GM12878 (cell line): ENCODE results near the gene YIPF5. TPM values are rescaled to one million over a fixed set of nuclear protein-coding genes. Genes with fewer than 3 reads are reported as not detected.

Experiments
- ATAC-seq: fragments of 200-7000 bp; cut with Tn5 transposase; 3 replicates; pipeline ENCODE4 v1.9.1; 2020; ENCODE audit warnings: mild to moderate bottlenecking, moderate library complexity
- BruUV-seq: library from RNA; stranded (reverse); fragments of 400-500 nt; replicated peaks from 2 replicates; lab custom pipeline; 2021; lab: Mats Ljungman, UMichigan
- CTCF ChIA-PET: fragments of 300-600 bp; sonication (Branson Sonifier 250); formaldehyde crosslinking; extraction: SDS; loops from one replicate; lab custom pipeline; 2021; ENCODE audit warnings: inconsistent platforms; lab: Yijun Ruan, JAX
- POLR2A ChIA-PET: fragments of 350-600 bp; formaldehyde crosslinking; extraction: SDS; loops from one replicate; lab custom pipeline; 2021; ENCODE audit warnings: inconsistent platforms; lab: Charles Lee
- RAD21 ChIA-PET: fragments of 300-600 bp; sonication (Branson Sonifier 250); formaldehyde crosslinking; loops from one replicate; lab custom pipeline; 2023; ENCODE audit warnings: antibody characterized with exemption; ENCODE audit not compliant: unreplicated experiment; lab: Charles Lee
- SMC1A ChIA-PET: fragments of 300-600 bp; sonication (Branson Sonifier 250); formaldehyde crosslinking; loops from one replicate; lab custom pipeline; 2023; ENCODE audit not compliant: unreplicated experiment, uncharacterized antibody; lab: Charles Lee
- DNase-seq: peaks from one replicate; pipeline ENCODE4 v3.0.0-alpha.2; 2011; ENCODE audit warnings: low read depth, low spot score
- FAIRE-seq: peaks from 3 replicates; lab custom pipeline; 2011; peaks lifted over from hg19 to GRCh38; lab: Jason Lieb, UNC
- H2AFZ ChIP-seq: 2 replicates; pipeline ENCODE4 v1.6.0; 2011; ENCODE audit warnings: low read depth, low read length, control low read depth; ENCODE audit not compliant: control insufficient read depth
- H3K27ac ChIP-seq: 2 replicates; pipeline ENCODE4 v1.5.1; 2011; ENCODE audit warnings: control low read depth; ENCODE audit not compliant: control insufficient read depth, insufficient read depth
- H3K27me3 ChIP-seq, 2 experiments: replicated peaks in 1 of 2; 2 replicates each; pipeline versions ENCODE4 v1.6.0 to v1.6.1; 2011; ENCODE audit warnings: low read length in 1 of 2; ENCODE audit not compliant: control insufficient read depth in 2 of 2, insufficient read depth in 2 of 2
- H3K36me3 ChIP-seq, 2 experiments: 2 replicates each; pipeline ENCODE4 v1.5.1; 2011; ENCODE audit warnings: low read length in 1 of 2; ENCODE audit not compliant: control insufficient read depth in 2 of 2, insufficient read depth in 2 of 2
- H3K4me1 ChIP-seq: 2 replicates; pipeline ENCODE4 v1.6.1; 2011; ENCODE audit warnings: mild to moderate bottlenecking, low read length, moderate library complexity, mixed read lengths; ENCODE audit not compliant: control insufficient read depth, insufficient read depth
- H3K4me2 ChIP-seq: 2 replicates; pipeline ENCODE4 v1.6.0; 2011; ENCODE audit warnings: control low read depth; ENCODE audit not compliant: control insufficient read depth, insufficient read depth
- H3K4me3 ChIP-seq: fragments of 200-600 bp; sonication (generic); 2 replicates; pipeline ENCODE4 v1.5.1; 2016
- H3K79me2 ChIP-seq: 2 replicates; pipeline ENCODE4 v1.6.0; 2011; ENCODE audit warnings: low read length; ENCODE audit not compliant: control insufficient read depth, insufficient read depth
- H3K9ac ChIP-seq: 2 replicates; pipeline ENCODE4 v1.8.0; 2011; ENCODE audit warnings: low read length, control low read depth, mixed read lengths; ENCODE audit not compliant: control insufficient read depth, insufficient read depth
- H3K9me3 ChIP-seq: replicated peaks from 3 replicates; pipeline ENCODE4 v1.5.1; 2011; ENCODE audit warnings: mild to moderate bottlenecking, low read length; ENCODE audit not compliant: control insufficient read depth, insufficient read depth
- H4K20me1 ChIP-seq: 2 replicates; pipeline ENCODE4 v1.6.0; 2011; ENCODE audit not compliant: control insufficient read depth, insufficient read depth
- EP300 ChIP-seq, 2 experiments: fragments of 150-350 bp in 1 of 2; IDR thresholded peaks; 2 replicates each; pipeline ENCODE4 v1.6.1; 2011 to 2012; ENCODE audit warnings: low read depth in 2 of 2, low read length in 2 of 2, borderline replicate concordance in 1 of 2, improper control_type of control experiment in 1 of 2, inconsistent platforms in 1 of 2; ENCODE audit not compliant: control insufficient read depth in 1 of 2
- FOS ChIP-seq: IDR thresholded peaks from 3 replicates; pipeline ENCODE4 v1.6.1; 2011; ENCODE audit warnings: borderline replicate concordance; ENCODE audit not compliant: insufficient read length; ENCODE audit errors: extremely low read depth
- GABPA ChIP-seq: IDR thresholded peaks from 2 replicates; pipeline ENCODE4 v1.6.1; 2014; ENCODE audit warnings: antibody characterized with exemption, low read depth, mild to moderate bottlenecking, inconsistent platforms
- JUNB ChIP-seq: IDR thresholded peaks from 2 replicates; pipeline ENCODE4 v1.6.1; 2016; ENCODE audit warnings: antibody characterized with exemption, mild to moderate bottlenecking
- JUND ChIP-seq: IDR thresholded peaks from 2 replicates; pipeline ENCODE4 v1.6.1; 2012; ENCODE audit warnings: low read depth, mild to moderate bottlenecking, low read length, improper control_type of control experiment, moderate library complexity
- KDM1A ChIP-seq: fragments of 200-600 bp; sonication (generic); IDR thresholded peaks from 2 replicates; pipeline ENCODE4 v1.6.1; 2016; ENCODE audit warnings: borderline replicate concordance
- LARP7 ChIP-seq: fragments of 450-650 bp; IDR thresholded peaks from 2 replicates; pipeline ENCODE4 v1.6.1; 2017; ENCODE audit warnings: mild to moderate bottlenecking
- MAX ChIP-seq: IDR thresholded peaks from 2 replicates; pipeline ENCODE4 v1.6.1; 2012; ENCODE audit warnings: low read depth, low read length, improper control_type of control experiment
- MEF2A ChIP-seq: IDR thresholded peaks from 2 replicates; pipeline ENCODE4 v1.6.1; 2011; ENCODE audit warnings: low read depth, mild to moderate bottlenecking, low read length, moderate library complexity; ENCODE audit not compliant: insufficient read depth
- MLLT1 ChIP-seq: fragments of 450-650 bp; IDR thresholded peaks from 2 replicates; pipeline ENCODE4 v1.6.1; 2016; ENCODE audit warnings: mild to moderate bottlenecking
- MXI1 ChIP-seq: fragments of 150-350 bp; IDR thresholded peaks from 2 replicates; pipeline ENCODE4 v1.6.1; 2011; ENCODE audit warnings: low read depth, mild to moderate bottlenecking, inconsistent platforms, low read length, improper control_type of control experiment
- NBN ChIP-seq: fragments of 450-650 bp; IDR thresholded peaks from 2 replicates; pipeline ENCODE4 v1.6.1; 2016
- NR2C2 ChIP-seq: IDR thresholded peaks from 2 replicates; pipeline ENCODE4 v1.6.1; 2011; ENCODE audit warnings: borderline replicate concordance, low read depth; ENCODE audit not compliant: control insufficient read depth, insufficient read length
- NR2F1 ChIP-seq: fragments of 450-650 bp; conservative IDR thresholded peaks from 2 replicates; pipeline ENCODE4 v1.6.1; 2017; ENCODE audit warnings: mild to moderate bottlenecking
- PAX5 ChIP-seq: IDR thresholded peaks from 2 replicates; pipeline ENCODE4 v1.6.1; 2011; ENCODE audit warnings: low read depth, low read length, borderline replicate concordance
- POU2F2 ChIP-seq: IDR thresholded peaks from 3 replicates; pipeline ENCODE4 v1.6.1; 2011; ENCODE audit warnings: low read depth, mild to moderate bottlenecking, low read length, borderline replicate concordance
- SMARCA5 ChIP-seq: fragments of 450-650 bp; IDR thresholded peaks from 2 replicates; pipeline ENCODE4 v1.6.1; 2017; ENCODE audit warnings: mild to moderate bottlenecking
- TBL1XR1 ChIP-seq: IDR thresholded peaks from 2 replicates; pipeline ENCODE4 v1.6.1; 2012; ENCODE audit warnings: low read depth, low read length, improper control_type of control experiment
- USF2 ChIP-seq: IDR thresholded peaks from 2 replicates; pipeline ENCODE4 v1.6.1; 2011; ENCODE audit warnings: low read depth, low read length, improper control_type of control experiment, borderline replicate concordance
- WGBS: methylation state at CpG from one replicate; pipeline ENCODE4 v1.1.6; 2016; ENCODE audit warnings: low lambda C conversion rate; ENCODE audit not compliant: insufficient replicate concordance, insufficient coverage; ENCODE audit errors: missing lambda C conversion rate; 5-methylcytosine and 5-hydroxymethylcytosine counted together
- in situ Hi-C: fragments of 300-500 bp; cut with MboI; formaldehyde crosslinking; loops from 9 replicates; pipeline ENCODE4 v1.14.3; 2018; ENCODE audit warnings: mixed read lengths
- intact Hi-C: fragments of 100-400 bp; cut with micrococcal nuclease; formaldehyde crosslinking; loops from one replicate; pipeline ENCODE4 v1.14.2; 2022; ENCODE audit not compliant: unreplicated experiment
- polyA plus RNA-seq, 11 experiments: library from polyadenylated mRNA; depleted of rRNA in 4 of 11; unstranded in 6 of 11; stranded (reverse) in 5 of 11; fragments of >200 nt; fragmentation: Nextera tagmentation in 4 of 11; fragmentation: Illumina TruSeq in 1 of 11; extraction: Ambion mirVana in 4 of 11; extraction: Trizol in 1 of 11; gene quantifications; 1 replicate in 1 of 11; 2 replicates in 10 of 11; pipeline versions ENCODE4 v1.2.1 to v1.2.3, GENCODE V29; 2011 to 2016; ENCODE audit warnings: inconsistent platforms in 2 of 11, missing spikeins in 2 of 11, low read depth in 1 of 11
- total RNA-seq, 4 experiments: library from RNA; depleted of rRNA in 3 of 4; stranded (reverse); fragments of >200 nt in 3 of 4; fragmentation: Illumina TruSeq in 1 of 4; extraction: Trizol in 1 of 4; gene quantifications; 2 replicates each; pipeline versions ENCODE4 v1.2.1 to v1.2.3, GENCODE V29; 2013 to 2021

The YIPF5 gene
- total and polyA plus RNA-seq, 10 of the 15 experiments (the other 5 are each of a cell fraction or from before 2014, with no cell fraction given), result 19.5 to 50.4 (median 34.3) TPM

DNA sequence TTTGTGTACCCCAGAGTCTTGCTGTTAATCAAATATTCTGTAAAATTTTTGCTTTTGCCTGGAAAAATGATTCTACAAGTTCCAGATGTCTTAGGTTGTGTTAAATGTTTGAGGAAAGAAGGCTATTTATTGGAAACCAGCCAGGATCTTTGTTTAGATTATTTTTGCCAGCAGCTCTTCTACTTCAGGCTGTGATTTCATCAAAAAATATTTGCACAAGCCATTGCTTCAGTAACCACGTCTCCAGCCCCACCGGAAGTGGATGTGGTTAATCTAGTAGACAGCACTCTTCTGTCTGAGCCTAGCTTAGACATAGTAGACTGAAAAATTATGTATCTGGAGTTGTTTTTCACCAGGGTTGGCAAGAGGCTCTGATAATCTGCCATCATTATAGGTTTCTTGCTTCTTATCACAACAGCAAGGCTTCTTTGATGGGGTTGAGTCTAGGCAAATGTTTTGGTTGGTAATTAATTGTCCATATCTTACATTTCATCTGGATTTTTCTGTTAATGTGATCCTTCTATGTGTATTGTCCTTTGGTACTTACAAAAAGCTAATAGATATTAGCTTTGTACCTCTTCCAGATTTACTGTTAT lies 17.3 kb upstream of the YIPF5 start:
- Histone ChIP-seq H2AFZ (peak overlapping the region; percentile 57; the same call in 1 of the 2 replicates), H3K4me2 (peak overlapping the region; percentile 54), H3K4me3 (no peak overlapping the region; the same call in 1 of the 2 replicates), H3K27me3 (no peaks in the 10 kb centered on the region), H3K27ac (peak overlapping the region; percentile 47), H3K4me1 (peaks cover 42% of the 10 kb centered on the region), H3K9ac (no peak overlapping the region), H3K79me2 (no peaks in the 10 kb centered on the region), H3K9me3 (no peaks in the 10 kb centered on the region; the same call in 1 of the 3 replicates), H3K36me3 (no peaks in the 10 kb centered on the region), H4K20me1 (no peaks in the 10 kb centered on the region)
- ChIA-PET RAD21 (interaction anchor here (0.9 to 4.1 kb wide), 11 partner anchors 13 to 1473 kb away, joined by 3 to 39 read pairs (median 3); partner anchors contain the start of genes KCTD16 and YIPF5), POLR2A (interaction anchor here (0.9 to 1.3 kb wide), 5 partner anchors 16 to 783 kb away, joined by 3 to 4 read pairs (median 3); partner anchors contain the start of genes KCTD16 and YIPF5), SMC1A (interaction anchor here (0.7 to 4.4 kb wide), 23 partner anchors 8 to 1273 kb away, joined by 3 to 41 read pairs (median 4); partner anchors contain the start of genes KCTD16, NR3C1 and YIPF5), CTCF (interaction anchor here (0.9 to 4.4 kb wide), 8 partner anchors 15 to 1299 kb away, joined by 3 to 17 read pairs (median 4); partner anchors contain the start of genes KCTD16 and YIPF5)
- in situ Hi-C loops (loop anchor here (10.0 kb wide), 1 partner anchor 1183 kb away; no protein-coding TSS in a partner anchor), intact Hi-C loops (loop anchor here (2.0 to 5.0 kb wide), 4 partner anchors 17 to 1180 kb away; partner anchors contain the start of genes KCTD16, NR3C1 and YIPF5)
- FAIRE-seq, result peak; percentile 66
- no TSS peak for BruUV-seq
- WGBS, result 0% methylated on average over 2 of the region's 2 CpGs
- DNase-seq, result peak; percentile 65
- ATAC-seq, result peak; percentile 85
- TF ChIP-seq FOS, result no peak
- no peak for TF ChIP-seq SMARCA5
- TF ChIP-seq MEF2A, result 0 out of 2 replicates have a peak, but pooled peaks have one; percentile 38
- TF ChIP-seq GABPA, result peak; percentile 75
- TF ChIP-seq MLLT1, result peak; percentile 93
- TF ChIP-seq JUNB, result no peak
- TF ChIP-seq NR2F1, result no peak
- 0 out of 2 replicates have a peak, but pooled peaks have one; percentile 38 for TF ChIP-seq TBL1XR1
- TF ChIP-seq NBN, result no peak
- no peak for TF ChIP-seq LARP7
- no peak for TF ChIP-seq KDM1A
- TF ChIP-seq JUND, result no peak
- no peak for TF ChIP-seq USF2
- TF ChIP-seq POU2F2, result 0 out of 3 replicates have a peak, but pooled peaks have one; percentile 19
- no peak for TF ChIP-seq MXI1
- no peak for TF ChIP-seq NR2C2
- TF ChIP-seq PAX5, result 0 out of 2 replicates have a peak, but pooled peaks have one; percentile 30
- TF ChIP-seq MAX, result no peak
- TF ChIP-seq EP300 (IDR thresholded peaks at IDR 0.05; ENCODE audit: borderline replicate concordance in 1 of 2, control insufficient read depth in 1 of 2, low read depth in 2 of 2, low read length in 2 of 2), result peak; percentile 39 to 42; a peak in 1 of 4 replicates
